B cell (primary cell): ENCODE data around the gene MLLT6. TPM values are rescaled to one million over a fixed set of nuclear protein-coding genes. Genes with fewer than 3 reads are reported as not detected.
A peak's percentile ranks its signal among the peaks of the same experiment; 100 is the strongest.

Experiments
- ATAC-seq: fragments of 200-7000 bp; cut with Tn5 transposase; one replicate; pipeline ENCODE4 v1.10.0; 2021; ENCODE audit warnings: low read depth, mild to moderate bottlenecking, moderate number of reproducible peaks, moderate library complexity
- CTCF ChIA-PET: fragments of 350-600 bp; sonication (Branson Sonifier 250); formaldehyde crosslinking; loops from one replicate; lab custom pipeline; 2021; ENCODE audit warnings: antibody characterized with exemption, inconsistent platforms; lab: Charles Lee
- POLR2A ChIA-PET: fragments of 350-600 bp; sonication (Branson Sonifier 250); formaldehyde crosslinking; loops from one replicate; lab custom pipeline; 2021; ENCODE audit warnings: antibody characterized with exemption; lab: Charles Lee
- DNase-seq: peaks from one replicate; pipeline ENCODE4 v3.0.0; 2013
- H2AFZ ChIP-seq: 2 replicates; pipeline ENCODE4 v1.6.1; 2012; ENCODE audit warnings: mild to moderate bottlenecking, low read depth, low read length; ENCODE audit not compliant: insufficient read depth, poor library complexity, severe bottlenecking
- H3K27ac ChIP-seq, 2 donors: 1 replicate in 1 of 2; 2 replicates in 1 of 2; pipeline ENCODE4 v1.5.1; 2012 to 2013; ENCODE audit warnings: low read length in 2 of 2, mild to moderate bottlenecking in 2 of 2, moderate library complexity in 1 of 2
- H3K27me3 ChIP-seq, 4 experiments: fragments of 200-600 bp in 1 of 4; sonication (generic) in 1 of 4; replicated peaks in 1 of 4; 1 replicate in 2 of 4; 2 replicates in 2 of 4; pipeline versions ENCODE4 v1.6.1 to v1.7.0; 2013 to 2016; ENCODE audit warnings: low read length in 3 of 4, mild to moderate bottlenecking in 2 of 4, mixed read lengths in 1 of 4, moderate library complexity in 1 of 4; ENCODE audit not compliant: insufficient read depth in 4 of 4, control insufficient read depth in 3 of 4; ENCODE audit errors: control extremely low read depth in 1 of 4
- H3K36me3 ChIP-seq, 2 experiments: replicated peaks in 1 of 2; 1 replicate in 1 of 2; 2 replicates in 1 of 2; pipeline versions ENCODE4 v1.6.1 to v1.7.1; 2013; ENCODE audit warnings: low read length in 1 of 2; ENCODE audit not compliant: insufficient read depth in 2 of 2, control insufficient read depth in 1 of 2; ENCODE audit errors: control extremely low read depth in 1 of 2, extremely low read depth in 1 of 2
- H3K4me1 ChIP-seq, 2 donors: fragments of 200-600 bp in 1 of 2; sonication (generic) in 1 of 2; 1 replicate in 1 of 2; 2 replicates in 1 of 2; pipeline versions ENCODE4 v1.5.1 to v1.6.1; 2013 to 2017; ENCODE audit warnings: low read length in 2 of 2; ENCODE audit not compliant: control insufficient read depth in 2 of 2, insufficient read depth in 2 of 2
- H3K4me2 ChIP-seq: replicated peaks from 2 replicates; pipeline ENCODE3; 2012; ENCODE audit warnings: mild to moderate bottlenecking, low read depth, low read length; ENCODE audit not compliant: poor library complexity, severe bottlenecking
- H3K4me3 ChIP-seq, 5 experiments: fragments of 200-600 bp in 1 of 5; sonication (generic) in 1 of 5; 1 replicate in 3 of 5; 2 replicates in 2 of 5; pipeline versions ENCODE4 v1.5.1 to v1.7.0; 2011 to 2016; ENCODE audit warnings: low read length in 4 of 5, mild to moderate bottlenecking in 4 of 5, low read depth in 2 of 5, control low read depth in 1 of 5, moderate library complexity in 1 of 5; ENCODE audit not compliant: insufficient read depth in 1 of 5; ENCODE audit errors: control extremely low read depth in 1 of 5, extremely low read depth in 1 of 5
- H3K79me2 ChIP-seq: fragments of 200-600 bp; sonication (generic); one replicate; pipeline ENCODE4 v1.6.0; 2016; ENCODE audit warnings: low read length; ENCODE audit not compliant: control insufficient read depth, insufficient read depth
- H3K9ac ChIP-seq: fragments of 200-600 bp; sonication (generic); 2 replicates; pipeline ENCODE4 v1.6.1; 2017; ENCODE audit warnings: mild to moderate bottlenecking, low read length, moderate library complexity
- H3K9me3 ChIP-seq, 3 donors: one replicate each; pipeline versions ENCODE4 v1.6.1 to v1.7.1; 2013; ENCODE audit warnings: low read length in 2 of 3; ENCODE audit not compliant: control insufficient read depth in 2 of 3, insufficient read depth in 1 of 3; ENCODE audit errors: control extremely low read depth in 1 of 3
- H4K20me1 ChIP-seq: 2 replicates; pipeline ENCODE4 v1.6.0; 2012; ENCODE audit warnings: mild to moderate bottlenecking, low read length; ENCODE audit not compliant: insufficient read depth, control insufficient read depth, poor library complexity, severe bottlenecking
- H3K27ac Mint-ChIP-seq: one replicate; pipeline ENCODE4 v1.8.0; 2021; ENCODE audit warnings: mixed read lengths
- H3K27me3 Mint-ChIP-seq: one replicate; pipeline ENCODE4 v1.8.0; 2021; ENCODE audit warnings: mixed read lengths
- H3K4me1 Mint-ChIP-seq: one replicate; pipeline ENCODE4 v1.8.0; 2021; ENCODE audit warnings: mixed read lengths
- H3K4me3 Mint-ChIP-seq: one replicate; pipeline ENCODE4 v1.8.0; 2021; ENCODE audit warnings: mixed read lengths
- H3K9me3 Mint-ChIP-seq: one replicate; pipeline ENCODE4 v1.8.0; 2022; ENCODE audit warnings: mixed read lengths; ENCODE audit not compliant: insufficient read depth
- CTCF ChIP-seq: fragments of 200-600 bp; IDR thresholded peaks from one replicate; pipeline ENCODE4 v1.8.0; 2022; ENCODE audit warnings: antibody characterized with exemption, mild to moderate bottlenecking
- EZH2 ChIP-seq: IDR thresholded peaks from 2 replicates; pipeline ENCODE4 v1.6.1; 2012; ENCODE audit warnings: borderline replicate concordance, low read depth, mild to moderate bottlenecking, moderate library complexity, low read length; ENCODE audit not compliant: insufficient read depth, poor library complexity, severe bottlenecking
- WGBS: methylation state at CpG from one replicate; pipeline ENCODE4 v1.1.5; 2013; ENCODE audit warnings: missing lambda C conversion rate; ENCODE audit not compliant: insufficient coverage; 5-methylcytosine and 5-hydroxymethylcytosine counted together
- intact Hi-C: fragments of 100-400 bp; cut with micrococcal nuclease; formaldehyde crosslinking; loops from one replicate; pipeline ENCODE4 v1.10.0; 2022
- polyA plus RNA-seq: library from polyadenylated mRNA; depleted of rRNA; stranded (reverse); fragments of >200 nt; gene quantifications from 2 replicates; pipeline ENCODE4 v1.2.3, GENCODE V29; 2012
- total RNA-seq, 2 donors: library from RNA; stranded (reverse); fragments of 120-200 nt in 1 of 2; gene quantifications; 1 replicate in 1 of 2; 2 replicates in 1 of 2; pipeline versions ENCODE4 v1.2.3 to v1.2.4, GENCODE V29; 2013 to 2022

Gene MLLT6
- total and polyA plus RNA-seq, 2 donors (not counting 1 experiment from before 2014, with no cell fraction given), result 165 to 288 TPM

- Histone ChIP-seq H3K4me1 (peaks cover 32 to 57% of the 10 kb centered on the region in 2 donors), H3K9me3 (peaks cover 0 to 13% (median 0%) of the 10 kb centered on the region in 3 donors), H3K27me3 (no peaks in the 10 kb centered on the region), H3K9ac (no peak overlapping the region), H4K20me1 (peaks cover 7% of the 10 kb centered on the region), H3K4me3 (no peak overlapping the region), H3K27ac (peak overlapping the region in 1 of 2 donors; percentile 79), H2AFZ (no peak overlapping the region), H3K4me2 (peak overlapping the region; percentile 93), H3K79me2 (no peaks in the 10 kb centered on the region), H3K36me3 (peaks cover 0 to 2% of the 10 kb centered on the region in 2 experiments)
- Mint-ChIP-seq H3K27me3 (no peaks in the 10 kb centered on the region), H3K4me1 (peaks cover 56% of the 10 kb centered on the region), H3K4me3 (peak overlapping the region; percentile 87), H3K27ac (peak overlapping the region; percentile 75), H3K9me3 (no peaks in the 10 kb centered on the region)
- DNase-seq (no peak), ATAC-seq (no peak)
- intact Hi-C loops, result no loop called here
- 84% methylated on average over 8 of the region's 8 CpGs for WGBS
- POLR2A ChIA-PET, result interaction anchor here (0.6 to 1.3 kb wide), 4 partner anchors 11 to 173 kb away, joined by 3 to 11 read pairs (median 3); partner anchors contain the start of gene MLLT6
- CTCF ChIA-PET, result interaction anchor here (0.6 to 6.4 kb wide), 10 partner anchors 10 to 239 kb away, joined by 3 to 54 read pairs (median 4); partner anchors contain the start of genes EPOP and PSMB3
- TF ChIP-seq CTCF, result no peak
- TF ChIP-seq EZH2, result no peak
Observed at GRCh38 chr17:38731526-38732294, 26.6 kb downstream of the MLLT6 start.
